HS-27A (cell line): Measurements from ENCODE around the gene IFITM5.
A peak's percentile ranks its signal among the peaks of the same experiment; 100 is the strongest.
"Not testable (repeated sequence)": the region's sequence is repeated elsewhere in the genome, so short reads cannot be mapped to it uniquely, and the experiment has no call there.

Experiments used
- DNase-seq: peaks from one replicate; pipeline ENCODE4 v3.0.0-alpha.2; 2012; ENCODE audit warnings: low read depth, missing footprints

Gene IFITM5

DNA sequence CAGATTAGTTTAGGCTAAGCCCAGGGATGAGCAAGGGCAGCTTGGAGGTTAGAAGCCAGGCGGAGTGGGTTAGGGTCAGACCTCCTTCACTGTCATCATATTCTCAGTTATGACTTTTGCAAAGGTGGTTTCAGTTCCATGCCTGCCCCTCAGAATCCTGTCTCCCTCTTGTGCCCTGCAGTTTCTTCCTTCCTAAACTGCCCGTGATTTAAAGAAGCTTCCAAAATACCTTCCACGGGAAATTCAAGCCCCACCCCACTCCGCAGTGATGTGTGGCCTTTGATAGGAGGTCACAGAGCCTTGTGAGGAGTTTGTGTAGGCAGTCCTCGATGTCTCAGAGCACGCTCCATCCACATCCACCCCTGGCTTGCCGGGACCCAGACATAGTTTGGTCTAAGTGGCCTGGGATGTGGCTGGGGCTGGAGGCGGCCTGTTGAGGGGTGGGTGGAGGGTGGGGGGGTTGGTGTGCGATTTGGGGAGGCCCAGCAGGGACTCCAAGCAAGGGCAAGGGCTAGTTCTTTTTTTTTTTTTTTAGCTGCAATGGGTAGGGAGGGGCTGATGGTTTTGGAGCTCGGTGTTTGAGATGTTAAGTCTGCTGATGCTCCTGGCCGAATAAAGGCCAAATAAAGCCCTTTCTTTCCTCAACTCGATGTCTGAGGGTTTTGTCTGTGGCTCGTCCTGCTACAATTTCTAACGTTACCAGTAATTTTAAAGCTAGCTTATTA lies 12.9 kb upstream of the IFITM5 start:
- DNase-seq, result no peak

- DNase-seq, result not testable (repeated sequence)
Observed at GRCh38 chr11:311013-311748, 11.9 kb upstream of the IFITM5 start.

- DNase-seq, result not testable (repeated sequence)
Observed at GRCh38 chr11:309979-310572, 10.8 kb upstream of the IFITM5 start.

DNA sequence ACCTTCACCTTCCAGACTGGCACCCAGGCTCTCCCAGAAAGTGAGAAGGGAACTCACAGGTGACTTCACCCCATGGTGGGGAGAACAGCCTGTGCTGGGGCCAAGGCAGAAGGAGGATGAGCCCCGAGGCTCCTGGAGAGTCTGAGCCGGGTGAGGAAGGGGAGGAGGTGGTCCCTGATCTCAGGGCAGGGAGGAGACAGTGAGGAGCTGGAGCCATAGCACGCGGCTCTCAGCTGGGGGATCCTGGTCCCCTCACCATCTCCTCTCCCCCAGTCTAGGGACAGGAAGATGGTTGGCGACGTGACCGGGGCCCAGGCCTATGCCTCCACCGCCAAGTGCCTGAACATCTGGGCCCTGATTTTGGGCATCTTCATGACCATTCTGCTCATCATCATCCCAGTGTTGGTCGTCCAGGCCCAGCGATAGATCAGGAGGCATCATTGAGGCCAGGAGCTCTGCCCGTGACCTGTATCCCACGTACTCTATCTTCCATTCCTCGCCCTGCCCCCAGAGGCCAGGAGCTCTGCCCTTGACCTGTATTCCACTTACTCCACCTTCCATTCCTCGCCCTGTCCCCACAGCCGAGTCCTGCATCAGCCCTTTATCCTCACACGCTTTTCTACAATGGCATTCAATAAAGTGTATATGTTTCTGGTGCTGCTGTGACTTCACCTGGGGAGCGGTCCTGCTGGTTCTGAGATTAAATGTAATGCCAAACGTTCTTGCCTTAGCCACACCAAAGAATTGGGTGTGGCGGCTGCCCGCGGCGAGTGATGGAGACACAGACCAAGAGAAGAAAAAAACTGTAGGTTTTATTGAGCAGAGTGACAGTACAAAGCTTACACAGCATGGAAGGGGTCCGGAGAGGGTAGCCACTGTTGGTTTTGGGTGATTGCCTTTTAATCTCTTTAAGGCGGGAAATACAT lies 9.7 kb upstream of the IFITM5 start:
- DNase-seq, result not testable (repeated sequence)

DNA sequence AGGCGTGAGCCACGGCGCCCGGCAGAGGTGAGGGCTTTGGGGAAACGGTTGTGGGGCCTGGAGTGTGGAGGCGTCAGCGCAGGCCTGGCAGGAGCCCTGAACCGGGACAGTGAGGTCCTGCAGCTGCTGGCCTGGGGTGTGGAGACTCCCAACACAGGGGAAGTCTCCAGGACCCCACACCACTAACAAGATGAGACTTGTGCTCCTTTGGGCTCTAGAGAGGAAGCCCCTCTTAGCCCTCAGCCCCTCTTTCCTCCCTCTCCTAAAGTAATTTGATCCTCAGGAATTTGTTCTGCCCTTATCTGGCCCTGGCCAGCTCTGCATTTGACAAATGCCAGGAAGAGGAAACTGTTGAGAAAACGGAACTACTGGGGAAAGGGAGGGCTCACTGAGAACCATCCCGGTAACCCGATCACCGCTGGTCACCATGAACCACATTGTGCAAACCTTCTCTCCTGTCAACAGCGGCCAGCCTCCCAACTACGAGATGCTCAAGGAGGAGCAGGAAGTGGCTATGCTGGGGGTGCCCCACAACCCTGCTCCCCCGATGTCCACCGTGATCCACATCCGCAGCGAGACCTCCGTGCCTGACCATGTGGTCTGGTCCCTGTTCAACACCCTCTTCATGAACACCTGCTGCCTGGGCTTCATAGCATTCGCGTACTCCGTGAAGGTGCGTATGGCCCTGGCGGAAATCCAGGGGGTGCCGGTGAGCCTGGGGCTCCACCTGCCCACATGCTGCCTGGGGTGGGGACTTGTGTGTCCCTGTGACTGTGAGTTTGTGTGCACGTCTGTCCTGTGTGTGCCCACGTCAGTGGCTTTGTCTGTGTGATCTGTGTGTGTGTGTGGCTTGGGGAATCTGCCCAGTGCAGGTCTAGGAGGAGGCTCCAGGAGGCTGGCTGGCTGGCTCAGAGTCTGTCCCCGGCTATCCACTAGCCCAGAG lies 8.7 kb upstream of the IFITM5 start, which contains the start of gene IFITM2:
Gene IFITM2 (plus strand): TSS at position 51 of the 943 bp plus-strand sequence. CDS start 377 bp downstream, at position 428.
- DNase-seq, result peak; percentile 57

DNA sequence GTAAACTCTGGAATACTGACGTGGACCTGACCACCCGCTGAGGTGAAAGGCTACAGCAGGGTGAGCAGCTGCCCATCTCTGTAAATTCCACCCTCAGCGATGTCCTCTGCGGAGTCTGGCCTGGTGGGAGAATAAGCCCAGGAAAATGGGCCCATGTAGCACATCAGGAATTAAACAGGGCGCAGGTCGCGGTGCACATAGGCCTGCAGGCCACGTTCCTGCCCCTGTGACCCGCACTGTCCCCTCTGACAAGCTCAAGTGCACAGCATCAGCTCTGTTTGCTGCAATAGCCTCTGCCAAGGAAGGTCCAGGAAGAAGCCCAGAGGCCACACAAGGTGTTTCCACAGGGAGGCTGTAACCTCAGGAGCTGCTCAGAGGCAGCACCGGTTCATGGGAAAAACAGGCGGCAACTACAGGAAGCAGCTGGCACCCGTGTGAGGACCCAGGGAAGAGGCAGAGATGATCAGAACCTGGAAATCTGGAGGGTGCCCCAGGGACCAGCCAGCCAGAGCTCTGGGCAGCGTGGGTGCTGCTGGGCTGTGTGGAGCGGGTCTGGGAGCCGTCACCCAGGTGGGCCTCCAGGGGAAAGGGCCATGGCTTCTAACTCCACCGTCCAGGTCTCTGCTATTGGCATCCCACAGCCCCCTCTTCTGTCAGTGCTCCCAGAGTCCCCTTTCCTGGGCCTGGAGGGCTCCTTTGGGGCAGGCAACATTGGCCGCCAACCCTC lies 7.5 kb upstream of the IFITM5 start:
- DNase-seq, result no peak

DNA sequence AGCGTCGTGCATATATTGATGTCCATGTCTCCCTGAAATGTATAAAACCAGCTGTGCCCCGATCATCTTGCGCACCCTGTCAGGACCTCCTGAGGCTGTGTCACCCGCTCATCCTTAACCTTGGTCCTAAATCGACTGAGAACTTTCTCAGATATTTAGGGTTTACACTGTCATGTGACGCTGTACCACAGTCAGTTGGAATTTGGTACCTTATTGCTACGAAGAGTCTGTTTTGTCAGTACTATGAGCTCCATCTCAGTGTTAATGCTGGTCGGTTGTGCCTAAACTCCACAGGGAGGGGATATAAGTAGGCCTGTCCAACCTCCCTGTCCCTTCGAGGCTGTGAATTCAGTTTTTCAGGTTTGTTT lies 6.5 kb upstream of the IFITM5 start:
- no peak for DNase-seq

DNA sequence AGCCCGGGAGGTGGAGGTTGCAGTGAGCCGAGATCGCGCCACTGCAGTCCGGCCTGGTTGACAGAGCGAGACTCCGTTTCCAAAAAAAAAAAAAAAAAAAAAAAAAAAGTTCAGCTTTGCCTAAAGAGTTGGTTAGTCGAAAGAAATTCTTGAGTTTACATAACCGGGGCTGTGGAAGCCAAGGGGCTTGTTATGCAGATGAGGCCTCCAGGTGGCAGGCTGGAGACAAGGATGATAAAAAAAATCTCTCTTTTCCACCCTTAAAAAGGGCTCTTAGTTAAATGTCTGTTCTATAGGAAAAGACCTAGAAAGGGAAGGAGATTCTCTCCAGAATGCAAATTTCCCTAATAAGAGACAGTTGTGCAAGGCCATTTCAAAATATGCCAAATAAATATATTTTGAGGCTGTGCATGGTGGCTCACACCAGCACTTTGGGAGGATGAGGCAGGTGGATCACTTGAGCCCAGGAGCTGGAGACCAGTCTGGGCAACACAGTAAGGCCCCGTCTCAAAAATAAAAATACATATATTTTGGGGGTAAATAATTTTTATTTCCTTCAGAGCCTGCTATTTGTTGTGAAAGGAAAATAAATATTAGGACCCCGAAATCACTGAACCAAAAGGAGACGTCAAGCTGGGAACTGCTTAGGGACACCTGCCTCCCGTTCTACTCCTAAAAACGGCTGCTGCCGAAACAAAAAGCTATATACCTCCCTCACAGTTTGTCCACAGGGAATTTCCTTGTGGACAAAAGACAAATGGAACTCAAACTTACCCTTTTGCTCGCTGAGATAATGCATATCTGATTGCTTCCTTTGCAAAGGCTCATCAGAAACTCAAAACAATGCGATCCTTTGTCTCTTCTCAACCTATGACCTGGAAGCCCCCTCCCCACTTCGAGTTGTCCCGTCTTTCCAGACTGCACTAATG lies 5.9 kb upstream of the IFITM5 start:
- no peak for DNase-seq

GRCh38 chr11:304061-304506 lies 4.8 kb upstream of the IFITM5 start:
- no peak for DNase-seq

DNA sequence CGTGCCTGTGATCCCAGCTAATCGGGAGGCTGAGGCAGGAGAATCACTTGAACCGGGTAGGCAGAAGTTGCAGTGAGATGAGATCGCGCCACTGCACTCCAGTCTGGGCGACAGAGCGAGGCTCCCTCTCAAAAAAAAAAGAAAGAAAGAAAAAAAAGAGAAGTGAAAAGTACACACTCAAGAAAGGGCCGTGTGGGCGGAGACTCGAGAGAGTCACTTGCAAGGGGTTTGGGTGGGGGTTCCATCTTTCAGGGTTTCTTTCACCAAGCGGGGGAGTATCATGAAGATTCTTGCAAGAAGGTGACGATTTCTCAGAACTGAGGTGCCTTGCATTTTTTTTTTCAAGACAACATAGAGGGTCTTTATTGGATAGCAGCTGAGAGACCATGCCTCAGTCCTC lies 4.0 kb upstream of the IFITM5 start:
- no peak for DNase-seq

GRCh38 chr11:299951-300735 lies 817 bp upstream of the IFITM5 start:
- DNase-seq, result no peak

DNA sequence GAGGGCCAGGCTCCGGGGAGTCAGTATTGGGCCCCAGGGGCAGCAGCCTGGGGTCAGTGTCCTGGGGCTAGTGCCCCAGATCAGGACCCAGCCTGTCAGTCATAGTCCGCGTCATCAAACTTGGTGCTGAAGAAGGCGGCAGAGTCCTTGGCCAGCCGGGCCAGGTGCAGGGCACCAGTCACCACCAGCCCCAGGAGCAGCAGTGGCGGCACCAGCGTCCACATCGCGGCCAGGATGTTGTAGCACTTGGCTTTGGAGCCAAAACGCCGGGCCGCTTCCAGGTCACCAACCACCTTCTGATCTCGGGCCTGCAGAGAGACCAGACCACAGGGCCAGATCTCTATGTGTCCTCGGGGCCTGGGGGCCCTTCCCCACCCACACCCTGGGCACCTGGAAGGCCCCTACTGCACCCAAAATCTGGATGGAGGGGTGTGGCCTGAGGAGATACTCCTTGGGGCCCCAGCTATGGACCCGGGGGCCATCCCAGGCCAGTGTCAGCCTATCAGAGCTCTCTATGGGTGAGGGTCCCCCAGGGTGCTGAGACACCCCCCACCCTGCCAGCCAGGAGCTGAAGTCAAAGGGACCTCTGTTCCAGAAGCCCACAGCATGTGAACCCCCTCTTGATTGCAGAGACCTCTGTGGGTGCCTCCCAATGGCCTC lies 790 bp downstream of the IFITM5 start:
- no peak for DNase-seq

DNA sequence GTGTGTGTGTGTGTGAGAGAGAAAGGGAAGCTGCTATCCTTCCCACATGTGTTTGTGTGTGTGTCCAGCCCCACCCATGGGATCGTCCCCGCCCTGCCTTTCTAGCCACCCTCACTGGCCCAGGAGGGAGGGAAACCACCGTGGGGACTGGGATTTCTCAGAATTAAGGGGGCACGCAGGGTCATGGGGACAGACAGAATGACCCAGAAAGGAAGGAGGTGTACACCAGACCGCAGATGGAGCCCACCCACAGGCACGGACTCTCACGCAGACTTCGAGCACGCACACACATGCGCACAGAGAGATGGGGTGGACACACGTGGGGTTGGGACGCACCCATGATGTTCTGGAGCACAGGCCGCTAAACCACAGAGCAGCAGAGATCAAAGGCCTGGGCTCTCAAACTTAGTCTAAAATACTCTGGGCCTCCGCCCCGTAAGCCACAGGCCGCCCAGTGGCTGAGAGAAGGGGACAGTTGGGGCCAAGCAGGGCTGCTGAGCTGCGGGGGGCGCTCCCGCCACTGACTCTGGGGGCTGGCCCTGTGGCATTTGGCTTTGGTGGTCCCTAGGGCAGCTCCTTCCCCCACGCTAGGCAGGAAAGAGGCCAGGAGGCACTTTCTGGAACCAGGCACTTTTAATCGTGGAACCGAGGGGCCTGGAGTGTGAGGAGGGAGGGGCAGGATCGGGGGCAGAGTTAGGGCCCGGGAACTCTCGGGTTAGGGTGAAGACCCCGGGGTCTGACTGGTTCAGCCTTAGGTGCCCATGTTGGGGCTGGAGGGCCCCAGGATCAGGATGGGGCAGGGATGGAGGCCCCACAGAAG lies 1.5 kb downstream of the IFITM5 start:
- no peak for DNase-seq

DNA sequence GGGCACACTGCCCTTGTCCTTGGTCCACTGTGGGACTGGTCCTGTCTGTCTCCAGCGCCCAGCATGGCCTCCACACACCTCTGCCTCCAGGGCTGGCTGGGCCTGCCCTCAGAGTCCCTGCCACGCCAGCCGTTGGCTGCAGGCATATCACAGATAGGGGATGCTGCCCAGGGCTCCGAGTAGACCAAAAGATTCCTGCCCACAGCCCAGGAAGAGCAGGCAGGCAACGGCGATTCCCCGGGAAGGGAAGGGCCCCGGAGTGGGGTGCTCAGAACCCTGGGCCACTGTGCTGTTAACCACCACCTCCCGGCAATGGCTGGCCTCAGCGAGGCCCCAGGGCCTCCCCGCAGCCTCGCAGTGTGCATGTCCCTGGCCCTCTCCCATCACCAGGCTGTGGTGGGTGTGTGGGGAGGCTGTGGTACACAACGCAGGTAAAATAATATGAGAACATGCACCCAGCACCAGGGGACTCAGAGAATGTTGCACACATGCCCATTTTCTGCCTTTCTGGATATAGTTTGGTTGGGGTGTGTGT lies 2.2 kb downstream of the IFITM5 start:
- DNase-seq, result no peak

GRCh38 chr11:296171-297050 lies 2.9 kb downstream of the IFITM5 start:
- DNase-seq, result no peak
